HG02840 (cell line): Measurements from ENCODE around the gene KIFC3.
A peak's percentile ranks its signal among the peaks of the same experiment; 100 is the strongest.
"Not testable (repeated sequence)": the region's sequence is repeated elsewhere in the genome, so short reads cannot be mapped to it uniquely, and the experiment has no call there.

Experiments
- ATAC-seq: cut with Tn5 transposase; IDR thresholded peaks from one replicate; pipeline ENCODE4 v1.9.1; 2021; ENCODE audit warnings: mild to moderate bottlenecking, moderate library complexity, moderate number of reproducible peaks; ENCODE audit not compliant: unreplicated experiment, low FRiP score

KIFC3 gene

GRCh38 chr16:57743458-57743857 is 58.8 kb downstream of the KIFC3 start:
- no peak for ATAC-seq

- ATAC-seq, result no peak
Observed at GRCh38 chr16:57742543-57742942, 59.7 kb downstream of the KIFC3 start.

- ATAC-seq, result no peak
Observed at GRCh38 chr16:57741660-57742191, 60.6 kb downstream of the KIFC3 start.

GRCh38 chr16:57740423-57741071 is 61.7 kb downstream of the KIFC3 start:
- ATAC-seq, result no peak

GRCh38 chr16:57739756-57740422 is 62.4 kb downstream of the KIFC3 start:
- no peak for ATAC-seq

DNA sequence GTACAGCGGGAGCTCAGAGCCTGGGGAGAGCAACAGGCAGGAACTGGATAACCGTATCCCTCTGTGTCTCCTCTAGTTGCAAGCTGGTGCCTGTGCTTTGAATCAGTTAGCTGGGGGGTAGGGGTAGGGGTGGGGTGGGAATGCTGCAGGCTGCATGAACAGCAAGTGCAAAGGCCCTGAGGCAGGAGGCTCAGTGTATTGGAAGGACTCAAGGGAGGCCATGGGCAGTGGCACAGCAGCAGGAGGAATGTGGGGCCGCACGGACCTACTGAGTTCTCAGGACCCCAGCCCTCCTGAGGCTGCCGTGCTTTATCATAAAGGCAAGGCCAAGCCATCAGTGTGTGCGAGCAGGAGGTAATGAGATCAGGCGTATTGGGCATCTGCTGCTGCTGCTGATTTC is 63.4 kb downstream of the KIFC3 start:
- ATAC-seq, result no peak

- no peak for ATAC-seq
Observed at GRCh38 chr16:57736419-57737351, 65.6 kb downstream of the KIFC3 start.

DNA sequence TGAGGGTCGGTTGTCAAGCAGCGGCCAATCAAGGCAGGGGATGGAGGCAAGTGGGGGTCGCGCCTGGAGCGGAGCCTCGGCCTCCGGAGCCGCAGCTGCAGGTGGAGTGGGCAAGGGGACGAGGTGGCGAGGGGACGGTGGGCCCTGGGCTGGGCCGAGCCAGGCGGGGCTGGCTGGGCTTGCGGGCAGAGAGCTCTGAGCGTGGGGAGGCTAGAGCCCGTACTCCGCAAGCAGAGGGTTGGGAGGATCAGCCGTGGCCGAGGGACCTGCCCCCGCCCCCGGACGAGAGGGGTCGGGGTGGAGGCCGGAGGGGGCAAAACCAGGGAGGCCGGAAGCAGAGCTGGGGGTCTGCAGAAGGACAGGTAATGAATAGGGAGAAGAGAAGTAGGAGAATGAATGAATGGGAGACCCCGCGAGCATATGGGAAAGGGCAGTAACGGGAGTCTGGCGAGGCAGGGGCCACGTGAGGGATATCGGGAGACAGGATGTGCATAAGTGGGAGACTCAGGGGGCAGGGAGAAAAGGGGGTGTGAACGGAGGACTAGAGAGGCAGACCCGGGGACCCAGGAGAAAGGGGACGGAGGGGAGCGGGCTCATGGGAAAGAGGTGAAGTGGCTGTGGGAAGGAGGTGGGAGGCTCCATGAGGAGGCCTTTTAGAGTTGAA is 66.4 kb downstream of the KIFC3 start, which contains the start of gene KATNB1:
Gene KATNB1 (plus strand): TSS at position 16 of the 664 bp plus-strand sequence. CDS start 1,474 bp downstream, outside the sequence.
- ATAC-seq, result peak; percentile 28

DNA sequence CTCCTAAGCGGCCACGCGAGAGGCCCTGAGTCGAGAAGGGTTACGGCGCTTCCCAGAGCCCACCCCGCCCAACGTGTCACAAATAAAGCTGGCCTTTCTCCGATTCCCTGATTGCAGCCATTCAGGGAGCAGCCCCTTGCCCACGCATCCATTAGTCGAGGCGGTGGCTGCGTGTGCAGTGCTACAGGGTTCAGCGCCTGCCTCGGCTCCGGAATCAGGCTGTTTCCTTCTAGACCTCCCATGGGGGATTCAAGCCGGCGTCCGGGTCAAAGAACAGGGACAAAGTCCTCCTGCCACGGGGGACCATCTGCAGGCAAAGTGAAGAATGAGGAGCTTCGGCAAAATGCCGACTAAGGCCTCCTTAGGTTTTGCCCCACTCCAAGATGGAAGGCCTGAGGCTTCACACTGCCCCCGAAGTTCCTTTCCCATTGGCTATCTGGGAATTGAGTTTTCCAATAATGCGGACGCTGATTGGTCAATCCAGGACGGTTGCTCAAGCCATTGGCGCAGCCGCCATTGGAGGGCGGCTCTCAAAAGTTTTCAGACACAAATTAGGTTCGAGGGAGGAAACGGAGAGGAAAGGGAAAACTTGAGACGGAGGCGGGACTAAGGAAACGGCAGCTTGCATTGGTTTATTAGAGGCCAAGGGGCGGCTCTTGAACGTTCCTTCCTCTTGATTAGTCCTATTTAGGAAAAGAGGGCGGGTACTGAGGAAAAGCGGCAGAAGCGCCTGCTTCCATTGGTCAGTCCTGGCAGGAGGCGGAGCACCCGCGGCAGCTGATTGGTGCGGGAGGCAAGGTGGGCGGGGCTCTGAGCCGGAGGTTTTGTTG is 67.2 kb downstream of the KIFC3 start:
- peak; percentile 88 for ATAC-seq

GRCh38 chr16:57734308-57734924 is 67.9 kb downstream of the KIFC3 start:
- ATAC-seq, result no peak

DNA sequence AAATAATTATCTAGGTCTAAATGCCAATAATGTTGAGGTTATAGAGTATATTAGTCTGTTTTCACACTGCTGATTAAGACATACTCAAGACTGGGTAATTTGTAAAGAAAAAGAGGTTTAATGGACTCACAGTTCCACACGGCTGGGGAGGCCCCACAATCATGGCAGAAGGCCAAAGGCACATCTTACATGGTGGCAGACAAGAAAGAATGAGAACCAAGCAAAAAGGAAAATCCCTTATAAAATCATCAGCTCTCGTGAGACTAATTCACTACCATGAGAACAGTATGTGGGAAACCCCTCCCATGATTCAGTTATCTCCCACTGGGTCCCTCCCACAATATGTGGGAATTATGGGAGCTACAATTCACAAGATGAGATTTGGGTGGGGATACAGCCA is 69.6 kb downstream of the KIFC3 start:
- ATAC-seq, result no peak

- no peak for ATAC-seq
Observed at GRCh38 chr16:57732037-57732436, 70.3 kb downstream of the KIFC3 start.

GRCh38 chr16:57730771-57731730 is 71.2 kb downstream of the KIFC3 start:
- no peak for ATAC-seq

DNA sequence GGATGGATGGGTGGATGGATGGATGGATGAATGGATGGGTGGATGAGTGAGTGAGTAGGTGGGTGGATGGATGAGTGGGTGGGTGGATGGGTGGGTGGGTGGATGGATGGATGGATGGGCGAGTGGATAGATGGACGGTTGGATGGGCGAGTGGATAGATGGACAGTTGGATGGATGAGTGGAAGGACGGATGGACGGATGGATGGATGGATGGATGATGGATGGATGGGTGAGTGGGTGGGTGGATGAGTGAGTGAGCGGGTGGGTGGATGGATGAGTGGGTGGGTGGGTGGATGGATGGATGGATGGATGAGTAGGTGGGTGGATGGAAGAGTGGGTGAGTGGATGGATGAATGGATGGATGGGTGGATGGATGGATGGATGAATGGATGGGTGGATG is 72.4 kb downstream of the KIFC3 start:
- ATAC-seq, result not testable (repeated sequence)

GRCh38 chr16:57729182-57729484 is 73.2 kb downstream of the KIFC3 start:
- ATAC-seq, result no peak

DNA sequence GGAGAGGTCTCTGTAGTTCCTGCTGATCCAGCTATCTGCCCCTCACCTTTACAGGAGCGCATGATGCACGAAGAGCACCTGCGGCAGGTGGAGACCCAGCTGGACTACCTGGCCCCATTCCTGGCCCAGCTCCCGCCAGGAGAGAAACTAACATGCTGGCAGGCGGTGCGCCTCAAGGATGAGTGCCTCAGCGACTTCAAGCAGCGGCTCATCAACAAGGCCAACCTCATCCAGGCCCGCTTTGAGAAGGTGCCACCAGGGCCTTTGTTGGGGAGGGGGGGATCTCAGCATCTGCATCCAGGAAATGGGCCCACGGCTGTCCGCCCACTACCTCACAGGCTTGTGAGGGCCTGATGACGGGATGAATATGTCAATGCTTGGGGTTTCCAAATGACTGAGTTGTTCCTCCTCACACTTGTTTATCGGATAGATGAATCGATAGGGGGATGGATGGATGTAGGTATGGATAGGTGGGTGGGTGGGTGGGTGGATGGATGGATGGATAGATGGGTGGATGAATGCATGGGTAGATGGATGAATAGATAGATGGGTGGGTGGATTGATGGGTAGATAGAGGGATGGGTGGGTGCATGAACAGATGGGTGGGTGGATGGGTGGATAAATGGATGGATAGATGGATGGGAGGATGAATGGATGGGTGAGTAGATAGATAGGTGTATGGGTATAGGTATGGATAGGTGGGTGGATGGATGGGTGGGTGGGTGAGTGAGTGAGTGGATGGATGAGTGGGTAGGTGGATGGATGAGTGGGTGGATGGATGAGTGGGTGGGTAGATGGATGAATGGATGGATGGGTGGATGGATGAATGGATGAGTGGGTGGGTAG is 73.7 kb downstream of the KIFC3 start:
- ATAC-seq, result no peak

GRCh38 chr16:57727610-57728009 is 74.7 kb downstream of the KIFC3 start:
- ATAC-seq, result no peak
